Brain microvascular endothelial cell (primary cell): ENCODE results near the gene RAD18.

Experiments used
- DNase-seq: peaks from one replicate; pipeline ENCODE4 v3.0.0-alpha.2; 2020
- H3K27ac ChIP-seq: fragments of 250-450 bp; sonication (Bioruptor Pico); 2 replicates; pipeline ENCODE4 v1.5.1; 2020; ENCODE audit warnings: mild to moderate bottlenecking, moderate library complexity
- H3K27me3 ChIP-seq: fragments of 250-450 bp; sonication (Bioruptor Pico); replicated peaks from 2 replicates; pipeline ENCODE4 v1.5.1; 2020; ENCODE audit warnings: mild to moderate bottlenecking
- H3K36me3 ChIP-seq: fragments of 250-450 bp; sonication (Bioruptor Pico); replicated peaks from 2 replicates; pipeline ENCODE4 v1.5.1; 2020; ENCODE audit warnings: mild to moderate bottlenecking
- H3K4me3 ChIP-seq: 2 replicates; pipeline ENCODE4 v1.5.1; 2011; ENCODE audit warnings: low read depth, mild to moderate bottlenecking, control low read depth, low read length, moderate library complexity
- in situ Hi-C: cut with HindIII; loops from 2 replicates; pipeline ENCODE4 v1.10.0; 2017; ENCODE audit warnings: low sequenced_read_pairs, low pct_ligation_motif_present
- TF ChIP-seq, protein P1 (sequence below): IDR thresholded peaks from 2 replicates; pipeline ENCODE4 v1.5.1; 2011; ENCODE audit warnings: low read depth, mild to moderate bottlenecking, moderate library complexity, low read length, control low read depth, inconsistent platforms; ENCODE audit errors: missing control alignments

The RAD18 gene

DNA sequence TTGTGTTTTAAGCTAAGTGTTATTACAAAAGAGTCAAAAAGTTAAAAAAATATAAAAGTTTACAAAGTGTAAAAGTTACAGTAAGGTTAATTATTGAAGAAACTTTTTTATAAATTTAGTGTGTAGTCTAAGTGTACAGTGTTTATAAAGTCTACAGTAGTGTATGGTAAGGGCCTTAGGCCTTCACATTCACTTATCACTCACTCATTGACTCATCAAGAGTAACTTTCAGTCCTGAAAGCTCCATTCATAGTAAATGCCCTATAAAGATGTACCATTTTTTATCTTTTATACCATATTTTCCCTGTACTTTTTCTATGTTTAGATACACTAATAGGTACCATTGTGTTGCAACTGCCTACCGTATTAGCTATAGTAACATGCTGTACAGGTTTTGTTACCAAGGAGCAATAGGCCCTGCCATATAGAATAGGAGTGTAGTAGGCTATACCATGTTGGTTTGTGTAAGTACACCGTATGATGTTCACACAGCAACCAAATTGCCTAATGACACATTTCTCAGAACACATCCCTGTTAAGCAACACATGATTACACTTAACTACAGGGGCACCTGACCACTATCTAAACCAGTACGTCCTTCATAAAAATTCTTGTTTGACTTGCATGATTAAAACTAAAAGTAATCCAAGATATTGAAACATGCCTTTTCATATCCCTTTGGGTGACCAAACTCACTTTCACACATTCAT is 17.2 kb downstream of the RAD18 start:
- in situ Hi-C loops, result no loop called here
- no peak for DNase-seq
- no peak overlapping the region for H3K27ac ChIP-seq
- H3K27me3 ChIP-seq, result no peaks in the 10 kb centered on the region
- no peak overlapping the region for H3K4me3 ChIP-seq
- TF ChIP-seq, protein P1, sequence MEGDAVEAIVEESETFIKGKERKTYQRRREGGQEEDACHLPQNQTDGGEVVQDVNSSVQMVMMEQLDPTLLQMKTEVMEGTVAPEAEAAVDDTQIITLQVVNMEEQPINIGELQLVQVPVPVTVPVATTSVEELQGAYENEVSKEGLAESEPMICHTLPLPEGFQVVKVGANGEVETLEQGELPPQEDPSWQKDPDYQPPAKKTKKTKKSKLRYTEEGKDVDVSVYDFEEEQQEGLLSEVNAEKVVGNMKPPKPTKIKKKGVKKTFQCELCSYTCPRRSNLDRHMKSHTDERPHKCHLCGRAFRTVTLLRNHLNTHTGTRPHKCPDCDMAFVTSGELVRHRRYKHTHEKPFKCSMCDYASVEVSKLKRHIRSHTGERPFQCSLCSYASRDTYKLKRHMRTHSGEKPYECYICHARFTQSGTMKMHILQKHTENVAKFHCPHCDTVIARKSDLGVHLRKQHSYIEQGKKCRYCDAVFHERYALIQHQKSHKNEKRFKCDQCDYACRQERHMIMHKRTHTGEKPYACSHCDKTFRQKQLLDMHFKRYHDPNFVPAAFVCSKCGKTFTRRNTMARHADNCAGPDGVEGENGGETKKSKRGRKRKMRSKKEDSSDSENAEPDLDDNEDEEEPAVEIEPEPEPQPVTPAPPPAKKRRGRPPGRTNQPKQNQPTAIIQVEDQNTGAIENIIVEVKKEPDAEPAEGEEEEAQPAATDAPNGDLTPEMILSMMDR, result no peak
- H3K36me3 ChIP-seq, result no peaks in the 10 kb centered on the region

DNA sequence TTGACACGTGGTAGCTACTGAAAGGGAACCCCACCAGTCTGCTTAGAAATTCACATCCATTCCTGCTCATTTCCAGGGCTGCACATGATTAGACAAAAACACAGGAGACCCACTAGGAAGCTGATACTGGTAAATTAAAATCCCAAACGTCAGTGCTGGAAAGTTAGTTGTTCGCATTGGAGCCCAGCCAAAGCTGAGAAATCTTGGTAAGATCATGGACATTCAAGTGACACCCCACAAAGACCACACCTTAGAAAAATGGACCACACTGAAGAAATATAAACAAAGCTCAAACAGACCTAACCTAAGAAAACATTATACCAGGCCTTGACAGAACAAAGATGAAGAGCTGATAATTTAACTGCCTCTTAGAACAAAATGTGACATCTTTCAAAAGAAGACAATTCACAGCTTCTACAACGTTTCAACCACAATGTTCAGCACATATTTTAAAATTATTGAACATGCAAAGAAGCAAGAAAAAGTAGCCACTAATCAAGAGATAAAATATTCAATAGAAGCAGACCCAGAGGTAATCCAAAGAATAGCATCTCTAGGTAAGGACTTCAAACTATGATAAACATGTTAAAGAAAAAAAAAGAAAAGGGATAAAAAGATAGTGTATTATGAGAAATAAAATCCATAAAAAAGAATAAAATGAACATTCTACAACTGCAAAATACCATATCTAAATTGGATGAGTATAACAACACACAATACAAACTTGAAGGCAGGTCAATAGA is 20.4 kb downstream of the RAD18 start:
- Histone ChIP-seq H3K4me3 (no peak overlapping the region), H3K36me3 (peaks cover 6% of the 10 kb centered on the region), H3K27me3 (no peaks in the 10 kb centered on the region), H3K27ac (no peak overlapping the region)
- TF ChIP-seq, protein P1, result no peak
- no peak for DNase-seq
- in situ Hi-C loops, result no loop called here

DNA sequence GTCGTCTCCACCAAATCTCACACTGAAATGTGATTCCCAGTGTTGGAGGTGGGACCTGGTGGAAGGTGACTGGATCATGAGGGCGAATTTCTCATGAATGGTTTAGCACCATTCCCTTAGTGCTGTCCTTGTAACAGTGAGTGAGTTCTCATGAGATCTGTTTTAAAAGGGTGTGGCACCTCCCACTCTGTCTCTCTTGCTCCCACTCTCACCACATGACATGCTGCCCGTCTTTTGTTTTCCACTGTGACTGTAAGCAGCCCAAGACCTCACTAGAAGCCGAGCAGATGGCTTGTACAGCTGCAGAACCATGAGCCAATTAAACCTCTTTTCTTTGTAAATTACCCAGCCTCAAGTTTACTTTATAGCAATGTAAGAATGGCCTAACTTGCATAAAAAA is 21.2 kb downstream of the RAD18 start:
- H3K36me3 ChIP-seq, result peaks cover 6% of the 10 kb centered on the region
- H3K4me3 ChIP-seq, result no peak overlapping the region
- TF ChIP-seq, protein P1, result no peak
- no peak overlapping the region for H3K27ac ChIP-seq
- no peaks in the 10 kb centered on the region for H3K27me3 ChIP-seq
- in situ Hi-C loops, result no loop called here
- DNase-seq, result no peak

DNA sequence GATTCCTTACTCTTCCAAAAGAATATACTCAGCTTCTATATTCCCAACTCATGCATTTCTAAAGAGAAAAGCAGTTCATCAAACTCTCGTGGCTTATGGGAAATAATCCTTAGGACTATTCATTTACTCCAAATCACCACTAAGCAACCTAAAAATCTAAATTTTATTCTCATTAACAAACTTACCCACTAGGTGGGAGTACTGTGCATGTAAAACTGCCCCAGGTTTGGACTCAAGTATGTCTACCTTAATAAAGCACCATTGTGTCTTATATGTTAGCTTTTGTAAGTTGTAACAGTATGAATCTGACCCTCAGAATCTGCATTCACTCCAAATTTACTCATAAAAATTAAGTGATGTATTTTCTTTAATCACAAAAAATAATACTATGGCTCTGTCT is 25.3 kb downstream of the RAD18 start:
- no peaks in the 10 kb centered on the region for H3K27me3 ChIP-seq
- peaks cover 6% of the 10 kb centered on the region for H3K36me3 ChIP-seq
- H3K27ac ChIP-seq, result peak overlapping the region; percentile 87
- TF ChIP-seq, protein P1, result peak; percentile 49
- H3K4me3 ChIP-seq, result no peak overlapping the region
- in situ Hi-C loops, result no loop called here
- no peak for DNase-seq

DNA sequence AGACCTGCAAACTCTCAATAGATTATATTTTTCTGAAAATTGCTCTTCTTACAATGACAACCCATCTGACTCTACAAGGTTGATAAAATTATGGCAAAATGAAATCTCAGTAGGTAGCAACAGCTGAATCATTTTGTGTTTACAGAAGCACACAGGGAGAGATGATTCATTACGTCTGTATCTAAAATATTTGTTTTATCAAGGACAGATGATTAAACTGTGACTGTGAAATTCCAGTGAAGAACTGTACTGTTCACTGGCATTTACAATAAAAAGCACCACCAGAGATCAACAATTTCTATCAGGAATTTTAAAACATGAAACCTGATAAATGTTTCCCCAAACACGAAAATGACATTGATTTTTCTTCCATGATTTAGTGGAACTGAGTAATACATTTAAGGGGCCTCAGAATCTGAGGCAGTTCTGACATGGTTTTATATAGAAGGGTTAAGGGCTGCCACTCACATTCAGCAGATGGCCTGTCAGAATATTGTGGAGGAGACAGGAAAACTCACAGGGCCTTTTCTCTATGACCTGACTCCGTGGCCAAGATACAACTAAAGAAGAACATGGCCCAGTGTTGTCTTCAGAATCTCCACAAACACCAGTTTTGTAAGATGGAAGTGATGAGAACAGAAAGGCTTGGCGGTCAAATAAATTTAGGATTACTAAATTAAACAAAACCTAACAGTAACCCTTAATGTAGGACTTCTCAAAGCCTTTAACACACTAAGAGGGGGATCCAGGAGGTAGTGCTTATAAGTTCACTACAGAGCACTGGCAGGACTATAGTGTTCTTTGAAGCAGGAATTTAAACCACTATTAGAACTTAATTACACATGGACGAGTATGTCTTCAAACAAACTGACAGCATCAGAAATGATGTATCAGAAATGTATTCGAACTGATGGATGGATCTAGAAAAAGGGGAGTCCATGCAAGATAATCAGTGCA is 25.9 kb downstream of the RAD18 start:
- Histone ChIP-seq H3K4me3 (no peak overlapping the region), H3K27me3 (no peaks in the 10 kb centered on the region), H3K27ac (peak overlapping the region; percentile 87), H3K36me3 (peaks cover 6% of the 10 kb centered on the region)
- DNase-seq, result peak; percentile 61
- in situ Hi-C loops, result no loop called here
- TF ChIP-seq, protein P1, result no peak
